Breast epithelium (tissue), 3 donors: ENCODE data around the gene SRMS.

ENCODE experiments used
- POLR2A ChIP-seq: fragments of 450-650 bp; IDR thresholded peaks from one replicate; pipeline ENCODE4 v1.6.1; 2016; ENCODE audit warnings: antibody characterized with exemption, mild to moderate bottlenecking, moderate library complexity
- POLR2AphosphoS5 ChIP-seq, 3 donors: sonication (generic); formaldehyde crosslinking; IDR thresholded peaks; one replicate each; pipeline ENCODE4 v1.6.1; 2017; ENCODE audit warnings: antibody characterized with exemption in 3 of 3
- TF ChIP-seq, protein P1 (sequence below), 3 donors: fragments of 450-650 bp; IDR thresholded peaks; one replicate each; pipeline ENCODE4 v1.5.1; 2016 to 2017; ENCODE audit warnings: antibody characterized with exemption in 3 of 3, mild to moderate bottlenecking in 3 of 3, moderate library complexity in 3 of 3

DNA sequence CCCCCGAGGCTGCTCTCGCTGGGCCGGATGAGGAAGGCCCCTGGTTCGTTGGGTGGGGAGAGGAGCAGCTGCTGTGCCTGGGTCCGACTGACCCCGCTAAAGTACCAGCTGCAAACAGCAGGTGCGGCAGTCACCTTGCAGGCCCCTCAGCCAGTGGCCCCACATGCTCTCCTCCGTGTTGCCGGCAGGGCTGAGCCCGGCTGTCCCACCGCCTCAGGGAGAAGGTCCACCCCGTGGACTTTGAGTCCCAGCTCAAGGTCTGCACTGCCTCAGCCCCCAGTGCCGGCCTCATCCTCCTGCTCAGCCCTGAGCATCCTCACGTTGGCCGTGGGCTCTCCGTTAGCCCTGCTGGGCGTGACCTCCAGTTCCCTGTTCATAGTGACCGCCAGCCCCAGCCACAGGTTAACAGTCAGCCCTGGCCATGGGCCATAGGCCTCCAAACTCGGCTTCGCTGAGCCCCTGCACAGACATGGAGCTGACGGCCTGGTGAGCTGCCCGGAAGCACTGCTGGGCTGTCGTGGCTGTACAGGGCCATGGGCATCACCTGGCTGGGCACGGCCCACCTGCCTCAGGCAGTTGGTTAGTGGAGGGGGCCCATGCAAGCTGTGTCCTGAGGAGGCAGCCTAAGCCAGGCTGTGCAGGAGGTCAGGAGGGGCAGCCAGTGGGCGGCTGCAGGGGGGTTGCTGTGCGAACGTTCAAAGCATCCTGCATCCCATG is 3.1 kb downstream of the SRMS start:
- TF ChIP-seq POLR2A: no peak
- TF ChIP-seq, protein P1, sequence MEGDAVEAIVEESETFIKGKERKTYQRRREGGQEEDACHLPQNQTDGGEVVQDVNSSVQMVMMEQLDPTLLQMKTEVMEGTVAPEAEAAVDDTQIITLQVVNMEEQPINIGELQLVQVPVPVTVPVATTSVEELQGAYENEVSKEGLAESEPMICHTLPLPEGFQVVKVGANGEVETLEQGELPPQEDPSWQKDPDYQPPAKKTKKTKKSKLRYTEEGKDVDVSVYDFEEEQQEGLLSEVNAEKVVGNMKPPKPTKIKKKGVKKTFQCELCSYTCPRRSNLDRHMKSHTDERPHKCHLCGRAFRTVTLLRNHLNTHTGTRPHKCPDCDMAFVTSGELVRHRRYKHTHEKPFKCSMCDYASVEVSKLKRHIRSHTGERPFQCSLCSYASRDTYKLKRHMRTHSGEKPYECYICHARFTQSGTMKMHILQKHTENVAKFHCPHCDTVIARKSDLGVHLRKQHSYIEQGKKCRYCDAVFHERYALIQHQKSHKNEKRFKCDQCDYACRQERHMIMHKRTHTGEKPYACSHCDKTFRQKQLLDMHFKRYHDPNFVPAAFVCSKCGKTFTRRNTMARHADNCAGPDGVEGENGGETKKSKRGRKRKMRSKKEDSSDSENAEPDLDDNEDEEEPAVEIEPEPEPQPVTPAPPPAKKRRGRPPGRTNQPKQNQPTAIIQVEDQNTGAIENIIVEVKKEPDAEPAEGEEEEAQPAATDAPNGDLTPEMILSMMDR (IDR thresholded peaks at IDR 0.05): no peak
- no peak for TF ChIP-seq POLR2AphosphoS5 (IDR thresholded peaks at IDR 0.05)
